Naive B cell (primary cell): ENCODE data around the gene NPAS4. TPM values are rescaled to one million over a fixed set of nuclear protein-coding genes. Genes with fewer than 3 reads are reported as not detected.
A peak's percentile ranks its signal among the peaks of the same experiment; 100 is the strongest.
"Not testable (repeated sequence)": the region's sequence is repeated elsewhere in the genome, so short reads cannot be mapped to it uniquely, and the experiment has no call there.

Experiments
- ATAC-seq, 2 donors: fragments of 150-1000 bp; cut with Tn5 transposase; 2 replicates each; pipeline ENCODE4 v1.10.0; 2021; ENCODE audit warnings: low read depth in 2 of 2, mild to moderate bottlenecking in 2 of 2, moderate library complexity in 2 of 2
- DNase-seq: peaks from one replicate; pipeline ENCODE4 v3.0.0; 2022
- H3K27ac Mint-ChIP-seq, 6 donors: one replicate each; pipeline ENCODE4 v1.8.0; 2020 to 2022; ENCODE audit warnings: mild to moderate bottlenecking in 6 of 6, mixed read lengths in 6 of 6, moderate library complexity in 5 of 6, inconsistent platforms in 2 of 6
- H3K27me3 Mint-ChIP-seq, 3 donors: one replicate each; pipeline ENCODE4 v1.8.0; 2021 to 2022; ENCODE audit warnings: mixed read lengths in 3 of 3, mild to moderate bottlenecking in 1 of 3
- H3K36me3 Mint-ChIP-seq, 2 donors: one replicate each; pipeline ENCODE4 v1.8.0; 2020 to 2022; ENCODE audit warnings: mixed read lengths in 2 of 2, inconsistent platforms in 1 of 2, mild to moderate bottlenecking in 1 of 2
- H3K4me1 Mint-ChIP-seq, 3 donors: one replicate each; pipeline ENCODE4 v1.8.0; 2020 to 2022; ENCODE audit warnings: mixed read lengths in 3 of 3, inconsistent platforms in 1 of 3, mild to moderate bottlenecking in 1 of 3, moderate library complexity in 1 of 3
- H3K4me3 Mint-ChIP-seq, 8 donors: one replicate each; pipeline ENCODE4 v1.8.0; 2020 to 2022; ENCODE audit warnings: mild to moderate bottlenecking in 8 of 8, mixed read lengths in 8 of 8, moderate library complexity in 8 of 8, inconsistent platforms in 2 of 8
- H3K9me3 Mint-ChIP-seq, 7 donors: one replicate each; pipeline ENCODE4 v1.8.0; 2020 to 2022; ENCODE audit warnings: mixed read lengths in 7 of 7, mild to moderate bottlenecking in 5 of 7, inconsistent platforms in 2 of 7, moderate library complexity in 1 of 7
- polyA plus RNA-seq, 6 donors: library from polyadenylated mRNA; unstranded; fragments of 300-500 nt; fragmentation: Illumina TruSeq; gene quantifications; one replicate each; pipeline ENCODE4 v1.2.3, GENCODE V29; 2021; ENCODE audit warnings: low read depth in 6 of 6

NPAS4 gene
- polyA plus RNA-seq, result not detected

GRCh38 chr11:66420671-66421476 lies at the start of gene NPAS4:
NPAS4 (plus strand) TSS chr11:66421035; CDS start chr11:66421180, 145 bp downstream.
- Mint-ChIP-seq H3K4me3 (peak within 1 kb of the TSS in 3 of 8 donors; percentile 37 to 41 (median 38)), H3K9me3 (peaks cover 0 to 10% (median 2%) of the 10 kb centered on the region in 7 donors), H3K27ac (peak within 1 kb of the TSS in 4 of 6 donors; percentile 16 to 59 (median 43)), H3K36me3 (peaks cover 0 to 20% of the 10 kb centered on the region in 2 donors), H3K27me3 (peaks cover 38 to 40% (median 39%) of the 10 kb centered on the region in 3 donors), H3K4me1 (peaks cover 3 to 19% (median 5%) of the 10 kb centered on the region in 3 donors)
- DNase-seq (no peak), ATAC-seq (no peak)

GRCh38 chr11:66371627-66372415 lies 49.0 kb upstream of the NPAS4 start, which contains the start of gene SLC29A2:
SLC29A2 (minus strand) TSS chr11:66371760; CDS start chr11:66371591, 169 bp downstream.
- ATAC-seq (peak; percentile 74), DNase-seq (peak; percentile 66)
- peak within 1 kb of the TSS; percentile 82 to 96 (median 92) for H3K4me3 Mint-ChIP-seq
- no peaks in the 10 kb centered on the region for H3K36me3 Mint-ChIP-seq
- H3K4me1 Mint-ChIP-seq, result peaks cover 10 to 20% (median 17%) of the 10 kb centered on the region in 3 donors
- no peaks in the 10 kb centered on the region for H3K27me3 Mint-ChIP-seq
- H3K9me3 Mint-ChIP-seq, result no peaks in the 10 kb centered on the region
- H3K27ac Mint-ChIP-seq, result peak within 1 kb of the TSS; percentile 51 to 97 (median 81)

GRCh38 chr11:66373265-66373664 lies 47.6 kb upstream of the NPAS4 start:
- H3K4me1 Mint-ChIP-seq, result peaks cover 10 to 18% (median 13%) of the 10 kb centered on the region in 3 donors
- ATAC-seq (no peak), DNase-seq (no peak)
- H3K9me3 Mint-ChIP-seq, result no peaks in the 10 kb centered on the region
- H3K27ac Mint-ChIP-seq, result peak overlapping the region in 1 of 6 donors; percentile 54
- H3K4me3 Mint-ChIP-seq, result peak overlapping the region in 6 of 8 donors; percentile 2 to 93 (median 42)
- H3K27me3 Mint-ChIP-seq, result no peaks in the 10 kb centered on the region
- H3K36me3 Mint-ChIP-seq, result no peaks in the 10 kb centered on the region

DNA sequence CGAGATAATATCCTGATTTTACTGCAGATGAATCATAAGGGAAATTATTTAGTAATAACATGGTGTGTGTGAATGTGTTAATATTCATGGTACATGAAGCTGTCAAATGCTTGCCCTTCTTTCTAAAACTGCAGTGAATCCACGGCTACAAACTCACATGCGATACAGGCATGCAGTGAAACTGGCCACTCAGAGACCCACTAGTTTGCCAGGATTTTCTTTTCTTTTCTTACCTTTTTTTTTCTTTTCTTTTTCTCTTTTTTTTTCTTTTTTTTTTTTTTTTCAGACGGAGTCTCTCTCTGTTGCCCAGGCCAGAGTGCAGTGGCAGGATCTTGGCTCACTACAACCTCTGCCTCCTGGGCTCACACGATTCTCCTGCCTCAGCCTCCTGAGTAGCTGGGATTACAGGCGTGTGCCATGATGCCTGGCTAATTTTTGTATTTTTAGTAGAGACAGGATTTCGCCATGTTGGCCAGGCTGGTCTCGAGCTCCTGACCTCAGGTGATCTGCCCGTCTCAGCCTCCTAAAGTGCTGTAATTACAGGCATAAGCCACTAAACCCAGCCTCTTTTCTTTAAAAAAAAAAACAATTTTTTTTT lies 47.0 kb upstream of the NPAS4 start:
- not testable (repeated sequence) for ATAC-seq, H3K36me3 Mint-ChIP-seq, H3K27me3 Mint-ChIP-seq, DNase-seq, H3K9me3 Mint-ChIP-seq
- H3K4me3 Mint-ChIP-seq, result peak overlapping the region in 5 of 8 donors; percentile 39 to 93 (median 42)
- peaks cover 10 to 17% (median 12%) of the 10 kb centered on the region in 3 donors for H3K4me1 Mint-ChIP-seq
- peak overlapping the region in 2 of 6 donors; percentile 54 to 90 for H3K27ac Mint-ChIP-seq

- not testable (repeated sequence) for ATAC-seq, H3K36me3 Mint-ChIP-seq, H3K9me3 Mint-ChIP-seq, H3K4me3 Mint-ChIP-seq, H3K4me1 Mint-ChIP-seq, DNase-seq, H3K27ac Mint-ChIP-seq, H3K27me3 Mint-ChIP-seq
Measured at GRCh38 chr11:66380264-66380663, 40.6 kb upstream of the NPAS4 start.

- H3K9me3 Mint-ChIP-seq, result not testable (repeated sequence)
Measured at GRCh38 chr11:66384316-66384715, 36.5 kb upstream of the NPAS4 start.

DNA sequence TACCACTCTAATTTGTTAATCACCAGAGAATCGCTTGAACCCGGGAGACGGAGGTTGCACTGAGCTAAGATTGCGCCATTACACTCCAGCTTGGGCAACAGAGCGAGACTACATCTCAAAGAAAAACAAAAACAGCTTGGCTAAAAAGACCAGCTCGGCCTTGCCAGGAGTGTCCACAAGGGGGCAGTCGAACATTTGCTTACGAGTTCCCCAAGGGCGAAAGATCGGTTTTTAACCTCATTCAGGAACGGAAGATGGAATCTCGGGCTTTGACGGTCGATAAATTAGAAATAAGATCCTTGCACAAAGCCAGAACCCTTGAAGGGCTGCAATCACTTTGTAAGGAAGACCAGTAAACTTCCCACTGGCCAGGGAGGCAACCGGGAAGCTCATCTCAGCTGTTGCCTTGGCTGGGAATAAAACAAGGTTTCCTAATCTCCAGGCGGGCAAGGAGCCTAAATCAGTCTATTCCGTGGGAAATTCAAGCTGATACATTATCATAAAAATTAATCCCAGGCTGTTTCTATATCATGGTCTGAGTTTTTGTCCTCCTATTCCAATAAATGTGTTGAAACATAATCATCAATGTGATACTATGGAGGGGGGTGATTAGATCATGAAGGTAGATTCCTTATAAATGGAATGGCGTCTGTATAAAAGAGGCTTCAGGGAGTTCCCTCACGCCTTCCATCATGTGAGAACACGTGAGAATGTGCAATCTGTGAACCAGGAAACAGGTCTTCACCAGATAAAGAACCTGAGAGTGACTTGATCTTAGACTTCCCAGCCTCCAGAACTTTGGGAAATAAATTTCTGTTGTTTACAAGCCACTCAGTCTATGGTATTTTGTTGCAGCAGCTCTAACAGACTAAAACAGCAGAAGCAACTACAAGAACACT lies 34.4 kb upstream of the NPAS4 start:
- H3K4me1 Mint-ChIP-seq, result peaks cover 5 to 17% (median 10%) of the 10 kb centered on the region in 3 donors
- ATAC-seq (peak; percentile 80 to 91), DNase-seq (peak; percentile 74)
- H3K9me3 Mint-ChIP-seq, result no peaks in the 10 kb centered on the region
- peak overlapping the region in 6 of 8 donors; percentile 34 to 80 (median 59) for H3K4me3 Mint-ChIP-seq
- no peaks in the 10 kb centered on the region for H3K36me3 Mint-ChIP-seq
- H3K27me3 Mint-ChIP-seq, result peaks cover 0 to 13% (median 5%) of the 10 kb centered on the region in 3 donors
- H3K27ac Mint-ChIP-seq, result peak overlapping the region in 3 of 6 donors; percentile 39 to 91 (median 76)

More at GRCh38 chr11:66384316-66384715, 36.5 kb upstream of the NPAS4 start:
- Mint-ChIP-seq H3K27me3 (peaks cover 0 to 13% (median 4%) of the 10 kb centered on the region in 3 donors), H3K4me1 (peaks cover 5 to 16% (median 10%) of the 10 kb centered on the region in 3 donors)
- not testable (repeated sequence) for ATAC-seq, H3K4me3 Mint-ChIP-seq, H3K36me3 Mint-ChIP-seq, H3K27ac Mint-ChIP-seq, DNase-seq

GRCh38 chr11:66388780-66389386 lies 32.0 kb upstream of the NPAS4 start:
- peak; percentile 60 for DNase-seq
- ATAC-seq, result peak; percentile 46 to 67
- Mint-ChIP-seq H3K27me3 (peaks cover 0 to 11% (median 5%) of the 10 kb centered on the region in 3 donors), H3K36me3 (no peaks in the 10 kb centered on the region), H3K4me1 (peaks cover 5 to 25% (median 10%) of the 10 kb centered on the region in 3 donors), H3K27ac (peak overlapping the region in 1 of 6 donors; percentile 85), H3K9me3 (no peaks in the 10 kb centered on the region), H3K4me3 (no peak overlapping the region)

- Mint-ChIP-seq H3K36me3 (no peaks in the 10 kb centered on the region), H3K4me3 (no peak overlapping the region), H3K27ac (peak overlapping the region in 3 of 6 donors; percentile 42 to 82 (median 58)), H3K9me3 (no peaks in the 10 kb centered on the region), H3K4me1 (peaks cover under 1 to 20% (median 5%) of the 10 kb centered on the region in 3 donors), H3K27me3 (peaks cover 5 to 14% (median 9%) of the 10 kb centered on the region in 3 donors)
- ATAC-seq (peak; percentile 63 to 75), DNase-seq (peak; percentile 36)
Measured at GRCh38 chr11:66391322-66391721, 29.5 kb upstream of the NPAS4 start.

GRCh38 chr11:66393954-66394353 lies 26.9 kb upstream of the NPAS4 start:
- ATAC-seq (no peak), DNase-seq (no peak)
- H3K36me3 Mint-ChIP-seq, result no peaks in the 10 kb centered on the region
- peaks cover 0 to 15% (median 3%) of the 10 kb centered on the region in 3 donors for H3K4me1 Mint-ChIP-seq
- H3K9me3 Mint-ChIP-seq, result no peaks in the 10 kb centered on the region
- H3K27ac Mint-ChIP-seq, result no peak overlapping the region
- H3K27me3 Mint-ChIP-seq, result peaks cover 10 to 16% (median 12%) of the 10 kb centered on the region in 3 donors
- H3K4me3 Mint-ChIP-seq, result peak overlapping the region in 1 of 8 donors; percentile 24

DNA sequence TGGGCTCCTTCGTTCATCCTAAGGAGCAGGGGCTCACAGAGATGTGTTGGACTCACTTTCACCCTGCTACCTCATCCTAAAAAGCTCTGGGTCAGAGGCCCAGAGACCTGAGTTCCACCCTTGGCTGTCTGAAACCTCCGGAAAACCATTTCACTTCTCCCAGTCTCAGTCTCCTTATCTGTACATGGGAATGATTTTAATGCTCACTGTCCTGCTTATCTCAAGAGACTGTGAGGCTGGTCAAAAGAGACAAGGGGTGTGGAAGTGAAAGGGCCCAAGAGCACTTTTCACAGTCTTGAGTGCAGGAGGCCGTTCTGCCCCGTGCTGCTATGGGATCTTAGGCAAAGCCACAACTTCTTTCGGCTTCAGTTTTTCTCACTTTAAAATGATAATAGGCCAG lies 13.2 kb upstream of the NPAS4 start:
- no peaks in the 10 kb centered on the region for H3K9me3 Mint-ChIP-seq
- ATAC-seq, result no peak

More for the DNA sequence above, 13.2 kb upstream of the NPAS4 start:
- peaks cover 3 to 6% (median 4%) of the 10 kb centered on the region in 3 donors for H3K4me1 Mint-ChIP-seq
- H3K27me3 Mint-ChIP-seq, result peaks cover 30 to 73% (median 48%) of the 10 kb centered on the region in 3 donors
- no peak overlapping the region for H3K27ac Mint-ChIP-seq
- no peak for DNase-seq
- no peak overlapping the region for H3K4me3 Mint-ChIP-seq
- no peaks in the 10 kb centered on the region for H3K36me3 Mint-ChIP-seq
